Neuron (in vitro differentiated cells): Measurements from ENCODE around the gene LRRC72.
"Not testable (repeated sequence)": the region's sequence is repeated elsewhere in the genome, so short reads cannot be mapped to it uniquely, and the experiment has no call there.

Experiments
- H2AFZ ChIP-seq: one replicate; pipeline ENCODE4 v1.6.1; 2013; ENCODE audit warnings: low read depth, mild to moderate bottlenecking, inconsistent platforms, low read length, moderate library complexity
- H3K27me3 ChIP-seq: one replicate; pipeline ENCODE4 v1.6.1; 2013; ENCODE audit warnings: low read length; ENCODE audit not compliant: insufficient read depth
- H3K36me3 ChIP-seq: one replicate; pipeline ENCODE4 v1.6.1; 2013; ENCODE audit warnings: low read length; ENCODE audit not compliant: insufficient read depth
- H3K4me1 ChIP-seq: one replicate; pipeline ENCODE4 v1.6.1; 2013; ENCODE audit warnings: low read length; ENCODE audit not compliant: insufficient read depth
- H3K4me3 ChIP-seq: 2 replicates; pipeline ENCODE4 v1.5.1; 2013; ENCODE audit warnings: mild to moderate bottlenecking, low read length, moderate library complexity
- H3K9me3 ChIP-seq: one replicate; pipeline ENCODE4 v1.6.1; 2013; ENCODE audit warnings: low read length

LRRC72 gene

DNA sequence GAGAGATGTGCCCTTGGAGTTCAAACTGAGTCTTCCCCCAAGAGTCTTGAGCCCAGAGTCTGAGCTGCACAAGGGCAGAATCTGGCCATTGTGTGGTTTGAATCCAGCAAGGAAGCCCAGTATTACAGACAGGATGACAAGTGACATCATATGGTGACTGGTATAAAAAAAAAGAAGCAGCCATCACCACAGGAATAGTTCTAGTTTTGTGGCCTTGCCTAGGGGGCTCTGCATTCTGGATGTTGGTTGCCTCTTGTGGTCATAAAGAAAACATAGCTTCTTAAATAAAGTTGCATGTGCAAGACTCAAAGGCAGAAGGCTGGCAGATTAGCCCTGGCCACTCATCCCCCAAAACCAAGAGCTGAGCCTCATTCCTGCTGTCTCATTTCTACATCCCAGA is 16.8 kb upstream of the LRRC72 start:
- peak overlapping the region; percentile 17 for H2AFZ ChIP-seq
- no peaks in the 10 kb centered on the region for H3K27me3 ChIP-seq
- no peak overlapping the region for H3K4me3 ChIP-seq
- no peaks in the 10 kb centered on the region for H3K9me3 ChIP-seq
- no peaks in the 10 kb centered on the region for H3K36me3 ChIP-seq
- no peaks in the 10 kb centered on the region for H3K4me1 ChIP-seq

DNA sequence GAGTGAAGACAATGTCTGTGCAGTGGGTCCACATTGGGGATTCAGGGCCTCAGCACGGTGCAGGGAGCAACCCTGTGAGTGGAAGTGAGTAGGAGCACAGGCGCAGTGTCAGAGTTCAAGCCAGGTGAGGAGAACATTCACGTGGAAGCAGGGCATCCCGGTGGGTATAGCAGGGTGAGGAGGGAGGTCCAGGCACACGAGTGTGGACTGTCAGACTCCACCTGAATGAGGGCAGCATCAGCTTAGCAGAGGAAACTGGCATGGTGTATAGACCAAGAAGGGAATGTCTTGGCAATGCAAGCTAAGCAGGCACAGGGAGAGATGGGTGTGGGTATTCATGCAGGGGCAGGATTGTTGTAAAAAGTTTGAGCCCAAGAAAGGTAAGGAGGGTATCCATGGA is 15.3 kb upstream of the LRRC72 start:
- H3K4me3 ChIP-seq: no peak overlapping the region
- no peaks in the 10 kb centered on the region for H3K9me3 ChIP-seq
- H3K4me1 ChIP-seq: no peaks in the 10 kb centered on the region
- no peaks in the 10 kb centered on the region for H3K36me3 ChIP-seq
- no peaks in the 10 kb centered on the region for H3K27me3 ChIP-seq
- H2AFZ ChIP-seq: no peak overlapping the region

DNA sequence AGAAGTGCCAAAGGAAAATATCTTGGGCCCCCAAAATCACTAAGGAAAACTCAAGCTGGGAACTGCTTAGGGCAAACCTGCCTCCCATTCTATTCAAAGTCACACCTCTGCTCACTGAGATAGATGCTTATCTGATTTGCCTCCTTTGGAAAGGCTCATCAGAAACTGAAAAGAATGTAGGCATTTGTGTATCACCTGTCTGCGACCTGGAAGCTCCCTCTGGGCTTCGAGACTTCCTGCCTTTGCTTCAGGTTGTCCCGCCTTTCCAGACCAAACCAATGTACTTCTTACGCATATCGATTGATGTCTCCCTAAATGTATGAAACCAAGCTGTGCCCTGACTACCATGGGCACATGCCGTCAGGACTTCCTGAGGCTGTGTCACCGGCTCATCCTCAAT is 14.5 kb upstream of the LRRC72 start:
- H3K27me3 ChIP-seq: no peaks in the 10 kb centered on the region
- no peak overlapping the region for H2AFZ ChIP-seq
- no peaks in the 10 kb centered on the region for H3K36me3 ChIP-seq
- H3K4me1 ChIP-seq: no peaks in the 10 kb centered on the region
- H3K4me3 ChIP-seq: no peak overlapping the region
- H3K9me3 ChIP-seq: no peaks in the 10 kb centered on the region

DNA sequence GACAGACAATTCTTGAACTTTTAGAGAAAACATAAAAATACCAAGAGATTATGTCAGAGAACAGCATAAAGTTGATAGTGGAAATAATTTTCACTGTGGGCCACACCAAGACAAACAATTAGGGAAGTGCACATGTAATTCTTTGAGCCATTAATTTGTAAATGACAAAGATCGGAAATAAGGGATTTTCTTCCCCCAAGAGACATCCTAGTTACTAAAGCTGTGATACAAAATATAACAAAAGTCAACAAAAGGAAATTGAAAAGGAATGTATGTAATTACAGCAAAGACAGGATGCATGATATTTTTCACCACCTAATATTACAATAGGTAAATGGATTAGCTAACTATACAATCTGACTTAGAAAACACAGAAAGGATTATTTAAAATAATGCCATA is 12.4 kb upstream of the LRRC72 start:
- no peak overlapping the region for H3K4me3 ChIP-seq
- no peak overlapping the region for H2AFZ ChIP-seq
- no peaks in the 10 kb centered on the region for H3K36me3 ChIP-seq
- no peaks in the 10 kb centered on the region for H3K27me3 ChIP-seq
- H3K4me1 ChIP-seq: no peaks in the 10 kb centered on the region
- no peaks in the 10 kb centered on the region for H3K9me3 ChIP-seq

DNA sequence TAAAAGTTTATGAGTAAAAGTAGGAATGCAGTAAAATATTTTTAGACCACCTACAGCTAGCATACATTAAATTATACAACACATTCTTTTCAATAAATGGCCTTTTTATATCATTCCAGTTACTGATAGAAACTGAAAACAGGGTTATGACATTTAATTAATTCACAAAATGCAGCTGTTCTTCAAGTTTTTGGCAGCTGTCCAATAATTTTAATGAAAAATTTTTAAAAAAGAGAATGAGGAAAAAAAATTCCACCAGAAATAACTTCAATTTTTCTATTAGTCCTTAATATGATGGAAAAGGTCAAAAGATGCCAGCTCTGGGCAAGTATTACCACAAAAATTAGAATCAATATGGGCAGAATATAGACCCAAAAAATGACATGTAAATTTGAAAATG is 11.9 kb upstream of the LRRC72 start:
- Histone ChIP-seq H3K4me1 (no peaks in the 10 kb centered on the region), H3K27me3 (no peaks in the 10 kb centered on the region), H2AFZ (no peak overlapping the region), H3K9me3 (no peaks in the 10 kb centered on the region), H3K4me3 (no peak overlapping the region), H3K36me3 (no peaks in the 10 kb centered on the region)

DNA sequence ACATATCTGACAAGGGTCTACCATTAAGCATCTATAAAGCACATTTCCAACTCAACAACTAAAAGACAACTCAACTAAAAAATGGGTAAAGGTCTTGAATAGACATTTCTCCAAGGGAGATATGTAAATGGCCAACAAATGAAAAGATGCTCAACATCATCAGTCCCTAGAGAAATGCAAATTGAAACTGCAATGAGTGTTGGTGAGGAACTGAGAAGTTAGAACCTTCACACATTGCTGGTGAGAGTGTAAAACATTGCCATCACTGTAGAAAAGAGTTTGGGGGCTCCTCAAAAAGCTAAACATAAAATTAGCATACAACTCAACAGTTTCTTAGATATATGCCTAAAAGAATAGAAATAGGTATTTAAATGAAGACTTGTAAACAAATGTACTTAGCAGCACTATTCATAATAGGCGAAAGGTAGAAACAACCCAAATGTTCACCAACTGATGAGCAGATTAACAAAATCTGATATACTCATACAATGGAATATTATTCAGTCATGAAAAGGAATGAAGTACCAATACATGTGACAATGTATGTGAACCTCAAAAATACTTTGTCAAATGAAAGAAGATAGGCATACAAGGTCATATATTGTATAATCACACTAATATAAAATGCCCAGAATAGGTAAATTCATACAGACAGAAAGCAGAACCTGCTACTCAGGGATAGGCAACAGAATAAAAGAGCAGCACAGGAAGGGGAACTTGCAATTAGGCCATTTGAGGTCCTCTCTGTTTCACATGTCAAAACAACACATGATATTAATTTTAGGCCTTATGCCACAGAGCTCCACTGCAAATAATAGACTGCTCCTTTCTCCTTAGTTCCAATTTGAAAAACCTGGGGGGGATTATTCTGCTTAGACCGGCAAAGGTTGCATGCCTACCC is 10.6 kb upstream of the LRRC72 start:
- Histone ChIP-seq H3K27me3 (no peaks in the 10 kb centered on the region), H3K4me1 (no peaks in the 10 kb centered on the region), H3K4me3 (no peak overlapping the region), H2AFZ (no peak overlapping the region), H3K9me3 (no peaks in the 10 kb centered on the region), H3K36me3 (no peaks in the 10 kb centered on the region)

DNA sequence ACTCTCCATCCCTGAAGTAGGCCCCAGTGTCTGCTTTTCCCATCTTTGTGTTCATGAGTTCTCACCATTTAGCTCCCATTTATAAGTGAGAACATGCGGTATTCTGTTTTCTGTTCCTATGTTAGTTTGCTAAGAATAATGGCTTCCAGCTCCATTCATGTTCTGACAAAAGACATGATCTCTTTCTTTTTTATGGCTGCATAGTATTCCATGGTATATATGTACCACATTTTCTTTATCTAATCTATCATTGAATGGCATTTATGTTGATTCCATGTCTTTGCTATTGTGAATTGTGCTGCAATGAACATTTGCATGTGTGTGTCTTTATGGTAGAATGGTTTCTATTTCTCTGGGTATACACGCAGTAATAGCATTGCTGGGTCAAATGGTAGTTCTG is 6.6 kb upstream of the LRRC72 start:
- not testable (repeated sequence) for H3K4me3 ChIP-seq, H3K4me1 ChIP-seq, H3K27me3 ChIP-seq, H3K9me3 ChIP-seq, H2AFZ ChIP-seq, H3K36me3 ChIP-seq

DNA sequence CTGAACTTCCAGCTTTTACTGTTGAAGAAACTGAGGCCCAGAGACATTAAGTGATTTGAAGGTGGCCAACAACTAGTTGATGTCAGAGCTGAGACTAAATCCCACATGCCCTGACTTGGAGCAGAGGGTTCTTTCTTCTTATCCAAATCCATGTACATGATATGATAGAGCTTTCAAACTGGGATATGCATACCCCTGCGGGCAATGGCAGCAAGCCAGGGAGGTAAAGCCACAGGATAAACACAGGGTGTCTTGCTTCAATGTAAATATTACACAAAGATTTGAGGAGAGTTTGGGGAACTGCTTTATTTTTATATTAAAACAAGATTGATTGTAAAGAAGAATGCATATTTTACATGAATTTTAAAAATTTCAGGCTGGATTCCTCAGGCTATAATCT is 2.3 kb upstream of the LRRC72 start:
- H3K4me3 ChIP-seq: no peak overlapping the region
- peaks cover 3% of the 10 kb centered on the region for H3K4me1 ChIP-seq
- H2AFZ ChIP-seq: no peak overlapping the region
- no peaks in the 10 kb centered on the region for H3K36me3 ChIP-seq
- no peaks in the 10 kb centered on the region for H3K27me3 ChIP-seq
- no peaks in the 10 kb centered on the region for H3K9me3 ChIP-seq

DNA sequence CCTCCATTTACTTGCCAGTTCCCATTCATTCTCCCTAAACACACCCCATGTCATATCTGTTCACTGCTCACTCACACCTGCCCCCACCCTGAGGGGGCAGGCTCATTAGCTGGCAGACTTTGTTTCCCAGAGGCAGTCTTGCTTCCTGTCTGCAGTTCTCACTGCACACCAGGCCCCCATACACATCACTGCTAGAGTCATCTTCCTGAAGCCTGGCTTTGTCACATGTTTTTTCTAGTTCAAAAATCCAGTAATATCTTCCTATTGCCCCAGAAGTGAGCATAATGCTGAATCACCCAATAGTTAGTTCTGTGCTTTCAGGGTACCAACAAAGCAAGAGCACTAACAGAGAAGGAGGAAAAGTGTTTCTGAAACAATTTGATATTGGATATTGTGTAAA is 1.9 kb downstream of the LRRC72 start:
- Histone ChIP-seq H3K9me3 (no peaks in the 10 kb centered on the region), H3K36me3 (no peaks in the 10 kb centered on the region), H3K4me3 (no peak overlapping the region), H3K4me1 (peaks cover 3% of the 10 kb centered on the region), H2AFZ (no peak overlapping the region), H3K27me3 (no peaks in the 10 kb centered on the region)

DNA sequence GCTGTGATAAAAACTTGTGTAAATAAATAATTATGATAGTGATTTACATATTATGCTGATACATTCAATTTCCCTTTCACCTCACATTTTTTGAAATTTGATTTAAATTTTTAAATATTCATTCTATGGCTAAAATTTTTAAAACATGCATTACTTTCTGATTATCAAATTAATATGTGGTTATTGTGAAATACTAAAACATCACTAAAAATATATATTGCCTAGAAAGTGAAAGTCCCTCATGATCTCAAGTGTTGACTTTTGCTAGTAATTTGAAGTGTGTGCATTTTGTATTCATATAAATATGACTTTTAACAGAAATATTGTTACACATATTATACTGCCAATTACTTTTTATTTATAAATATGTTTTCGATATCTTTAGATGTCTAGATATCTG is 3.1 kb downstream of the LRRC72 start:
- Histone ChIP-seq H3K4me1 (no peaks in the 10 kb centered on the region), H2AFZ (no peak overlapping the region), H3K9me3 (no peaks in the 10 kb centered on the region), H3K36me3 (no peaks in the 10 kb centered on the region), H3K27me3 (no peaks in the 10 kb centered on the region), H3K4me3 (no peak overlapping the region)

DNA sequence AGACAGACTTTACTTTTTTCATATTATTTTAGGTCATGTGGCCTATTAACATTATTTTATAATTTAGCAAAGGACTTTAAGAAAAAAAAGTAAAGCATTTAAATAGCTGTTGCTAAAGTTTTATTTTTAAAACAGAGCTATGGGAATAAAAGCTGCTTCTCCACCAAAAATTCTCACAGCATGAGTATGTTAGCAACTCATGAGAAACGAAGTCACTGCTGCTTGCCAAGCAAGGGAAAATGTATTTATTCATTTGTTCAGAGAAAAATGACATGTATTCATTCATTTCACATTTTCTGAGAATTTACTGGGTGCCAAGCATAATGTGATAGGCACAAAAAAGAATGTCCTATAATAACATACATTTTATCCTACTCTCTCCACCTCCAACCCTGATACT is 5.1 kb downstream of the LRRC72 start:
- no peaks in the 10 kb centered on the region for H3K36me3 ChIP-seq
- H3K4me3 ChIP-seq: no peak overlapping the region
- H3K27me3 ChIP-seq: no peaks in the 10 kb centered on the region
- H2AFZ ChIP-seq: no peak overlapping the region
- H3K9me3 ChIP-seq: no peaks in the 10 kb centered on the region
- H3K4me1 ChIP-seq: no peaks in the 10 kb centered on the region

DNA sequence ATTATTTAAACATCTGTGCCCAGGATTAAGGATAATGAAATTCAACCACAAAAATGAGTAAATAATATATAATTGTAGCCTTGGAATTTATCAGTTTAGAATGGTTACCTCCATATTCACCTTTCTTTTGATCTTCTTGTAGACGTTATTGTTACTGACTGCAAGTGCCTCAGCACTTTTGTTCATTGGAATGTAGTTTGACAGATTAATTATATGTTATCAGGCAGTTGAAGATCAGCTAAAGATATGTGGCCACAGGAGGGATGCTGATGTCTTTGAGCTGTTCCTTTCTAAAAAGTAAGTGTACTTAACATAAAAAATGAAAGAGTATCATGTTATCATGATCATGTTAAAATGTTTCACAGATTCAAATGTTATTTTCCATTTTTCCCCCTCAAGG is 5.6 kb downstream of the LRRC72 start:
- Histone ChIP-seq H2AFZ (no peak overlapping the region), H3K4me1 (no peaks in the 10 kb centered on the region), H3K36me3 (no peaks in the 10 kb centered on the region), H3K9me3 (no peaks in the 10 kb centered on the region), H3K4me3 (no peak overlapping the region), H3K27me3 (no peaks in the 10 kb centered on the region)

DNA sequence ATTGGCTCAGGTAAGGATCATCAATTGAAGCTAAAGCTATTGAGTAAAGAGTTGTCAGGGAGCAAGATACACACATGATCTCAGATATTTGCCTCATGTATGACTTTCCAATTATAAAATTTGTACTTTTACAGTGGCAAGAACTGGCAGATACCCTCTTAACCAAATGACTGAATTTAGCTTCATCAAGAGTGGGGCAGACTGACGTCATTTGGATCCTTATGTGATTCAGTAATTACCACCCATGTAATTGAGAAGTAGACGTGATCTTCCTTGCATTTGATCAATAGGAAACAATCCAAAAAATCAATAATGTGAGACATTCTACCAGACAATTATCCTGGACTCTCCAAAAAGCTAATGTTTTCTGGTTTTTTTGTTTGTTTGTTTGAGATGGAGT is 8.9 kb downstream of the LRRC72 start:
- H3K27me3 ChIP-seq: no peaks in the 10 kb centered on the region
- H2AFZ ChIP-seq: no peak overlapping the region
- no peak overlapping the region for H3K4me3 ChIP-seq
- H3K4me1 ChIP-seq: no peaks in the 10 kb centered on the region
- no peaks in the 10 kb centered on the region for H3K9me3 ChIP-seq
- no peaks in the 10 kb centered on the region for H3K36me3 ChIP-seq

DNA sequence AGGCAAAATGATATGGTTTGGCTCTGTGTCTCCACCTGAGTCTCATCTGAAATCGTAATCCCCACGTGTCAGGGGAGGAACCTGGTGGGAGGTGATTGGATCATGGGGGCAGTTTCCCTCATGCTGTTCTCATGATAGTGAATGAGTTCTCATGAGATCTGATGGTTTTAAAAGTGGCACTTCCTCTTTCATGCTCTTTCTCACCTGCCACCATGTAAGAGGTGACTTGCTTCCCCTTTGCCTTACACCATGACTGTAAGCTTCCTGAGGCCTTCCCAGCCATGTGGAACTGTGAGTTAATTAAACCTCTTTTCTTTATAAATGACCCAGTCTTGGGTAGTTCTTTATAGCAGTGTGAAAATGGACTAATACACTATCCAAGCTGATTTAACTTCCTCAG is 13.9 kb downstream of the LRRC72 start:
- not testable (repeated sequence) for H3K4me3 ChIP-seq, H3K9me3 ChIP-seq, H3K36me3 ChIP-seq, H3K4me1 ChIP-seq, H2AFZ ChIP-seq, H3K27me3 ChIP-seq
